Measurements from ENCODE around the gene GPC3. TPM values are rescaled to one million over a fixed set of nuclear protein-coding genes. Genes with fewer than 3 reads are reported as not detected.

GPC3 gene
- total and polyA plus RNA-seq, 2 donors (not counting 3 experiments of a cell fraction or from before 2014, with no cell fraction given) = not detected

DNA sequence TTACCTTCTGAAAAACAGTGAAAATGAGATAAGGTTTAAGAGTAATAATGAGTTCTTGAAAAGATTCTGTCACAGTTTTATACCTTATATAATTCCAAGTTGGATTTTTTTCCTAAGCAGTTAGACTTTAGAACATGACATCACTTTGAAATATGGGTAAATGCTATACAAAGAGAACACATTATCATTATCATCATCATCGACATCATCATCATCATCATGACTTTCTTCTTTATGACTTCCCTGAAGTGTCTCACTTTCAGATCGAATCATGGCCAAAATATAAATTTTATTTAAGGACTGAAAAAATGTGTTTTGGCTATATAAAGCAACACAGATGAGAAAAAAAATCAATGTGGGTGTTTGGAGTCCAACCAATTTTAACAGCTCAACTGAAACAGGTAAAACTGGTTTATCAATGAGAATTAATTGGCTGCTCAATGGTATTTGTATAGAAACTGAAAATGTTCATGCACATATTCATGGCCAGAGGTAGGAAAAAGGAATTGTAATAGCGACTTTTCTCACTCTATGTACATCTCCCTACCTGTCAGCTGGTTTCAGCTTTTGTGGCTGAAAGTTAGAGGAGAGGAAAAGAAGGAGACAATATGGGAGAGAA is 327.0 kb downstream of the GPC3 start:
- Histone ChIP-seq H3K4me2 (ENCODE audit: insufficient read depth, low read length) (no peak overlapping the region), H3K4me1 (ENCODE audit: control insufficient read depth, extremely low read depth, insufficient read depth, low read length) (no peaks in the 10 kb centered on the region), H3K36me3 (ENCODE audit: control insufficient read depth in 2 of 2, extremely low read depth in 1 of 2, insufficient read depth in 2 of 2, low read length in 2 of 2) (no peaks in the 10 kb centered on the region), H3K9me1 (replicated peaks; ENCODE audit: control insufficient read depth, extremely low read depth, insufficient read depth, low read length) (no peaks in the 10 kb centered on the region), H4K20me1 (replicated peaks; ENCODE audit: control insufficient read depth, extremely low read depth, insufficient read depth, low read length) (no peaks in the 10 kb centered on the region), H3K9ac (replicated peaks; ENCODE audit: extremely low read depth, insufficient read depth, low read length) (no peak overlapping the region), H3K27me3 (ENCODE audit: control insufficient read depth in 2 of 2, insufficient read depth in 2 of 2, low read length in 2 of 2) (no peaks in the 10 kb centered on the region), H3K9me3 (replicated peaks; ENCODE audit: control insufficient read depth, insufficient read depth, low read length) (no peaks in the 10 kb centered on the region), H3K4me3 (replicated peaks in 1 of 3; ENCODE audit: insufficient read depth in 1 of 3, low read depth in 1 of 3, low read length in 3 of 3) (no peak overlapping the region), H3K27ac (ENCODE audit: insufficient read depth, low read depth, low read length) (no peak overlapping the region), H3K79me2 (ENCODE audit: control insufficient read depth, insufficient read depth, low read length) (no peaks in the 10 kb centered on the region), H2AFZ (ENCODE audit: low read depth, low read length) (no peak overlapping the region)
- dilution Hi-C loops (cut with MboI; ENCODE audit: extremely low pct_ligation_motif_present, low sequenced_read_pairs) = no loop called here
- intact Hi-C loops (cut with micrococcal nuclease) = no loop called here
- BruUV-seq (replicated peaks) = no TSS peak
- POLR2A ChIA-PET = no interaction called here
- CTCF ChIA-PET = no interaction called here
- no peak for FAIRE-seq
- TF ChIP-seq MYC (IDR thresholded peaks at IDR 0.05; ENCODE audit: low read depth, low read length) (no peak), JUN (IDR thresholded peaks at IDR 0.05; ENCODE audit: borderline replicate concordance, insufficient read depth, insufficient read length, low read depth) (no peak), FOS (IDR thresholded peaks at IDR 0.05; ENCODE audit: borderline replicate concordance, insufficient read depth, low read length) (no peak), EZH2 (IDR thresholded peaks at IDR 0.05; ENCODE audit: borderline replicate concordance, low read depth, low read length, severe bottlenecking) (no peak)
- DNase-seq (ENCODE audit: low read depth, low spot score) = no peak

DNA sequence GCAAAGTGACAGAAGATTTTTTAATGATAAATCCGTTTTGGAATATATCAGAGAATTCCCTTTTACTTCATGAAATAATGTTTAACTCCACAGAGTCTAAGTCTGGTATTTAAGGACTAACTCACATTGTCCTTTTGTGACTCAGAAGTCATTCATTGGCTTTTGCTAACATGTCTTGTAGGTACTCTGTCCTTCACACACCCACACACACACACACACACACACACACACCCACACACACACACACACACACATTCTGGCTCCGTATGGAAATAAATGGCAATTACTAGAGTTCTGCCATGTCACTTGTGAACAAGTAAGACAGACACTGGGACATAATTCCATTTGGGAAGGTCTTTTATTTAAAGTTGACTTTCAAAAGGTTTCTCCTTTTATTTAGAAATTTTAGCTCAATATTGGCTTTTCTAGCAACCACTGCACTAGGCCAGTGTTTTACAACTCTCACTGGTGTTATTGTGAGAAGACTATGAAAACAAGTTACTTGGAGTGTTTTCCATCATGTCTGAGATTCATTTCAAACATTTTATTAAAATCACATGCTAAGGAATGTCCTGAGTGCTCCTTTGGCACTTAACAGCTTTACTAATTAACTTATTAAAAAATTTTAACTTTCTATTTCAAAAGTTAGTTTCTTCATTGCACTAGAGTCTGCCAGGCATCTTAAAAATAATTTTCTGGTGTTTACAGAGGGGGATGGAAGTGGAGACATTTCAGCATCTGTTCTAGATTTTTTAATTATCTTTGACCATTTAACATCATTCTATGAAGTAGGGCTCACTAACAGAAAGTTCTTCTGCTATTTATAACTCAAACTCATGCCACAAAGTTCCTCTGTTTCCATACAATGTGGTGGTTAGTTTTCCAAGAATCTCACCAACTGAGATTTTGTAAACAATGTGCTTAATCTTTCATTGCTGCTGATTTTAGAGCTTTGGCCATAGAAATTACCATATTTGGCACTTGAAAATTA is 329.8 kb downstream of the GPC3 start:
- Histone ChIP-seq H3K4me3 (replicated peaks in 1 of 3; ENCODE audit: insufficient read depth in 1 of 3, low read depth in 1 of 3, low read length in 3 of 3) (no peak overlapping the region), H3K4me2 (ENCODE audit: insufficient read depth, low read length) (no peak overlapping the region), H3K9ac (replicated peaks; ENCODE audit: extremely low read depth, insufficient read depth, low read length) (no peak overlapping the region), H4K20me1 (replicated peaks; ENCODE audit: control insufficient read depth, extremely low read depth, insufficient read depth, low read length) (no peaks in the 10 kb centered on the region), H3K4me1 (ENCODE audit: control insufficient read depth, extremely low read depth, insufficient read depth, low read length) (no peaks in the 10 kb centered on the region), H3K27ac (ENCODE audit: insufficient read depth, low read depth, low read length) (no peak overlapping the region), H3K9me3 (replicated peaks; ENCODE audit: control insufficient read depth, insufficient read depth, low read length) (no peaks in the 10 kb centered on the region), H2AFZ (ENCODE audit: low read depth, low read length) (no peak overlapping the region), H3K9me1 (replicated peaks; ENCODE audit: control insufficient read depth, extremely low read depth, insufficient read depth, low read length) (no peaks in the 10 kb centered on the region), H3K79me2 (ENCODE audit: control insufficient read depth, insufficient read depth, low read length) (no peaks in the 10 kb centered on the region), H3K36me3 (ENCODE audit: control insufficient read depth in 2 of 2, extremely low read depth in 1 of 2, insufficient read depth in 2 of 2, low read length in 2 of 2) (no peaks in the 10 kb centered on the region), H3K27me3 (ENCODE audit: control insufficient read depth in 2 of 2, insufficient read depth in 2 of 2, low read length in 2 of 2) (no peaks in the 10 kb centered on the region)
- no TSS peak for BruUV-seq (replicated peaks)
- POLR2A ChIA-PET = no interaction called here
- DNase-seq (ENCODE audit: low read depth, low spot score) = no peak
- dilution Hi-C loops (cut with MboI; ENCODE audit: extremely low pct_ligation_motif_present, low sequenced_read_pairs) (no loop called here), intact Hi-C loops (cut with micrococcal nuclease) (no loop called here)
- no peak for FAIRE-seq
- TF ChIP-seq, protein P1, sequence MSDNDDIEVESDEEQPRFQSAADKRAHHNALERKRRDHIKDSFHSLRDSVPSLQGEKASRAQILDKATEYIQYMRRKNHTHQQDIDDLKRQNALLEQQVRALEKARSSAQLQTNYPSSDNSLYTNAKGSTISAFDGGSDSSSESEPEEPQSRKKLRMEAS (IDR thresholded peaks at IDR 0.05; ENCODE audit: insufficient read depth, insufficient read length) = no peak
- TF ChIP-seq EZH2 (IDR thresholded peaks at IDR 0.05; ENCODE audit: borderline replicate concordance, low read depth, low read length, severe bottlenecking) (no peak), POLR2AphosphoS5 (IDR thresholded peaks at IDR 0.05; ENCODE audit: insufficient read depth, low read depth, low read length) (no peak), GATA2 (IDR thresholded peaks at IDR 0.05; ENCODE audit: insufficient read depth, insufficient read length, low read depth, low read length) (no peak), FOS (IDR thresholded peaks at IDR 0.05; ENCODE audit: borderline replicate concordance, insufficient read depth, low read length) (no peak), MYC (IDR thresholded peaks at IDR 0.05; ENCODE audit: low read depth, low read length) (no peak), POLR2A (IDR thresholded peaks at IDR 0.05; ENCODE audit: low read depth, low read length) (no peak), JUN (IDR thresholded peaks at IDR 0.05; ENCODE audit: borderline replicate concordance, insufficient read depth, insufficient read length, low read depth) (no peak)
- TF ChIP-seq, protein P2, sequence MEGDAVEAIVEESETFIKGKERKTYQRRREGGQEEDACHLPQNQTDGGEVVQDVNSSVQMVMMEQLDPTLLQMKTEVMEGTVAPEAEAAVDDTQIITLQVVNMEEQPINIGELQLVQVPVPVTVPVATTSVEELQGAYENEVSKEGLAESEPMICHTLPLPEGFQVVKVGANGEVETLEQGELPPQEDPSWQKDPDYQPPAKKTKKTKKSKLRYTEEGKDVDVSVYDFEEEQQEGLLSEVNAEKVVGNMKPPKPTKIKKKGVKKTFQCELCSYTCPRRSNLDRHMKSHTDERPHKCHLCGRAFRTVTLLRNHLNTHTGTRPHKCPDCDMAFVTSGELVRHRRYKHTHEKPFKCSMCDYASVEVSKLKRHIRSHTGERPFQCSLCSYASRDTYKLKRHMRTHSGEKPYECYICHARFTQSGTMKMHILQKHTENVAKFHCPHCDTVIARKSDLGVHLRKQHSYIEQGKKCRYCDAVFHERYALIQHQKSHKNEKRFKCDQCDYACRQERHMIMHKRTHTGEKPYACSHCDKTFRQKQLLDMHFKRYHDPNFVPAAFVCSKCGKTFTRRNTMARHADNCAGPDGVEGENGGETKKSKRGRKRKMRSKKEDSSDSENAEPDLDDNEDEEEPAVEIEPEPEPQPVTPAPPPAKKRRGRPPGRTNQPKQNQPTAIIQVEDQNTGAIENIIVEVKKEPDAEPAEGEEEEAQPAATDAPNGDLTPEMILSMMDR (IDR thresholded peaks at IDR 0.05; ENCODE audit: extremely low read depth in 1 of 2, insufficient read depth in 1 of 2, low read depth in 1 of 2, low read length in 2 of 2) = no peak
- CTCF ChIA-PET = no interaction called here
